Gastroesophageal sphincter (tissue), 3 donors: ENCODE results near the gene UNC93B1.
"Not testable (repeated sequence)": the region's sequence is repeated elsewhere in the genome, so short reads cannot be mapped to it uniquely, and the experiment has no call there.

Experiments
- EP300 ChIP-seq: sonication (generic); formaldehyde crosslinking; IDR thresholded peaks from one replicate; pipeline ENCODE4 v1.6.1; 2017; ENCODE audit warnings: antibody characterized with exemption, mild to moderate bottlenecking
- POLR2A ChIP-seq, 2 donors: fragments of 450-650 bp; IDR thresholded peaks; one replicate each; pipeline ENCODE4 v1.6.1; 2017; ENCODE audit warnings: antibody characterized with exemption in 2 of 2, mild to moderate bottlenecking in 2 of 2, moderate library complexity in 1 of 2
- POLR2AphosphoS5 ChIP-seq: sonication (generic); formaldehyde crosslinking; IDR thresholded peaks from one replicate; pipeline ENCODE4 v1.6.1; 2017; ENCODE audit warnings: antibody characterized with exemption
- TF ChIP-seq, protein P1 (sequence below), 4 experiments: fragments of 200-600 bp in 2 of 4; fragments of 450-650 bp in 2 of 4; sonication (generic) in 1 of 4; IDR thresholded peaks; one replicate each; pipeline ENCODE4 v1.5.1; 2017 to 2019; ENCODE audit warnings: antibody characterized with exemption in 4 of 4, mild to moderate bottlenecking in 2 of 4, moderate library complexity in 2 of 4

DNA sequence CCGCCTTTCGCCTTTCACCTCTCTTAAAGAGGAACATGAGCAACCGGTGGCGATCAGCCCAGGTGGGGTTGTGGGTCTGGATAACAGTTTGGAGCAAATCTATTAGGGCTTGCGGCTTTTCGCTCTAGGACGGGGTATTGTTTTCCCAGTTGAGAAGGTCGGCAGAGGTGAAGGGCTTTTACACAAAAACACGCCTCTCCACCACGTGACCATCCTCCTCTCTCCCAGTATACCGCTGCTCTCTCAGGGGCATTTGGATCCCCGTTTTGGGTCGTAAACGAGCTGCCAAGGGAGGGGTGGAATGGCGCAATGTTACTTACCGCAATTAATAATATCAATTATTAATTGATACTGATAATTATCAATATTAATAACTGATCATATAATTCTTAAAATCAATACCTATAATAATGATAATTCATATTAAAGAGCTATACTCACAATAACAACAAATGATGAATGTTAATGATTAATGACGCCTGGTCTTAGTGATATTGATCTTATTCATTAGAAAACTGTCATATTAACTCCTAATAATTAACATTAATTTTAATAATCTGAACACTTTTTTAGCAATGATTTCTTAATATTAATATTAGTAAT is 21.5 kb downstream of the UNC93B1 start:
- TF ChIP-seq, protein P1, sequence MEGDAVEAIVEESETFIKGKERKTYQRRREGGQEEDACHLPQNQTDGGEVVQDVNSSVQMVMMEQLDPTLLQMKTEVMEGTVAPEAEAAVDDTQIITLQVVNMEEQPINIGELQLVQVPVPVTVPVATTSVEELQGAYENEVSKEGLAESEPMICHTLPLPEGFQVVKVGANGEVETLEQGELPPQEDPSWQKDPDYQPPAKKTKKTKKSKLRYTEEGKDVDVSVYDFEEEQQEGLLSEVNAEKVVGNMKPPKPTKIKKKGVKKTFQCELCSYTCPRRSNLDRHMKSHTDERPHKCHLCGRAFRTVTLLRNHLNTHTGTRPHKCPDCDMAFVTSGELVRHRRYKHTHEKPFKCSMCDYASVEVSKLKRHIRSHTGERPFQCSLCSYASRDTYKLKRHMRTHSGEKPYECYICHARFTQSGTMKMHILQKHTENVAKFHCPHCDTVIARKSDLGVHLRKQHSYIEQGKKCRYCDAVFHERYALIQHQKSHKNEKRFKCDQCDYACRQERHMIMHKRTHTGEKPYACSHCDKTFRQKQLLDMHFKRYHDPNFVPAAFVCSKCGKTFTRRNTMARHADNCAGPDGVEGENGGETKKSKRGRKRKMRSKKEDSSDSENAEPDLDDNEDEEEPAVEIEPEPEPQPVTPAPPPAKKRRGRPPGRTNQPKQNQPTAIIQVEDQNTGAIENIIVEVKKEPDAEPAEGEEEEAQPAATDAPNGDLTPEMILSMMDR (IDR thresholded peaks at IDR 0.05), result not testable (repeated sequence)
- not testable (repeated sequence) for TF ChIP-seq POLR2A (IDR thresholded peaks at IDR 0.05); EP300; POLR2AphosphoS5
